IMR-90 (cell line): ENCODE measurements around the gene TPP2. TPM values are rescaled to one million over a fixed set of nuclear protein-coding genes. Genes with fewer than 3 reads are reported as not detected.

ENCODE experiments used
- ATAC-seq: fragments of 200-7000 bp; cut with Tn5 transposase; 2 replicates; pipeline ENCODE4 v1.9.1; 2020; ENCODE audit warnings: low read depth, mild to moderate bottlenecking, moderate library complexity
- BruUV-seq: library from RNA; stranded (reverse); fragments of 400-500 nt; replicated peaks from 2 replicates; lab custom pipeline; 2021; lab: Mats Ljungman, UMichigan
- CTCF ChIA-PET: fragments of 300-600 bp; formaldehyde crosslinking; extraction: SDS; loops from one replicate; lab custom pipeline; 2021; ENCODE audit warnings: antibody characterized with exemption; lab: Yijun Ruan, JAX
- POLR2A ChIA-PET: fragments of 300-600 bp; sonication (Branson Sonifier 250); formaldehyde crosslinking; loops from one replicate; lab custom pipeline; 2022; ENCODE audit warnings: antibody characterized with exemption; ENCODE audit not compliant: unreplicated experiment; lab: Charles Lee
- DNase-seq: peaks from one replicate; pipeline ENCODE4 v3.0.0; 2013
- H2AFZ ChIP-seq: replicated peaks from 2 replicates; pipeline ENCODE3; 2013; ENCODE audit warnings: low read length, mild to moderate bottlenecking; ENCODE audit not compliant: poor library complexity
- H2AK5ac ChIP-seq: 2 replicates; pipeline ENCODE4 v1.6.1; 2013; ENCODE audit warnings: low read depth, low read length, inconsistent platforms
- H2AK9ac ChIP-seq: replicated peaks from 2 replicates; pipeline ENCODE3; 2013; ENCODE audit warnings: mild to moderate bottlenecking, low read depth, low read length, moderate library complexity; ENCODE audit not compliant: poor library complexity
- H2BK120ac ChIP-seq: 2 replicates; pipeline ENCODE4 v1.6.1; 2013; ENCODE audit warnings: low read depth, low read length, inconsistent platforms
- H2BK15ac ChIP-seq: 3 replicates; pipeline ENCODE4 v1.6.1; 2013; ENCODE audit warnings: low read depth, low read length, inconsistent platforms
- H2BK20ac ChIP-seq: 2 replicates; pipeline ENCODE4 v1.6.1; 2013; ENCODE audit warnings: low read depth, mild to moderate bottlenecking, inconsistent platforms, low read length, moderate library complexity
- H2BK5ac ChIP-seq: 2 replicates; pipeline ENCODE4 v1.6.1; 2013; ENCODE audit warnings: mild to moderate bottlenecking, low read depth, low read length, inconsistent platforms; ENCODE audit not compliant: poor library complexity, severe bottlenecking
- H3K14ac ChIP-seq: replicated peaks from 2 replicates; pipeline ENCODE4 v1.6.1; 2013; ENCODE audit warnings: low read depth, low read length, inconsistent platforms
- H3K18ac ChIP-seq: 2 replicates; pipeline ENCODE4 v1.6.1; 2013; ENCODE audit warnings: low read depth, low read length, control low read depth
- H3K23ac ChIP-seq: 2 replicates; pipeline ENCODE4 v1.6.1; 2013; ENCODE audit warnings: low read depth, low read length, inconsistent platforms
- H3K27ac ChIP-seq: 2 replicates; pipeline ENCODE4 v1.5.1; 2013; ENCODE audit warnings: mild to moderate bottlenecking, control low read depth, low read length; ENCODE audit not compliant: insufficient read depth
- H3K27me3 ChIP-seq: 2 replicates; pipeline ENCODE4 v1.6.1; 2013; ENCODE audit warnings: low read length; ENCODE audit not compliant: control insufficient read depth, insufficient read depth
- H3K36me3 ChIP-seq: 2 replicates; pipeline ENCODE4 v1.6.1; 2013; ENCODE audit warnings: low read length, mixed read lengths; ENCODE audit not compliant: control insufficient read depth, insufficient read depth
- H3K4ac ChIP-seq: 2 replicates; pipeline ENCODE4 v1.6.1; 2013; ENCODE audit warnings: low read depth, low read length, inconsistent platforms
- H3K4me1 ChIP-seq: 2 replicates; pipeline ENCODE4 v1.6.1; 2013; ENCODE audit warnings: low read length, mixed read lengths; ENCODE audit not compliant: control insufficient read depth, insufficient read depth
- H3K4me2 ChIP-seq: 2 replicates; pipeline ENCODE4 v1.6.1; 2013; ENCODE audit warnings: low read depth, mild to moderate bottlenecking, control low read depth, low read length, moderate library complexity
- H3K4me3 ChIP-seq: 2 replicates; pipeline ENCODE4 v1.5.1; 2013; ENCODE audit warnings: low read depth, mild to moderate bottlenecking, control low read depth, low read length, moderate library complexity; ENCODE audit not compliant: insufficient read depth
- H3K56ac ChIP-seq: 2 replicates; pipeline ENCODE4 v1.6.1; 2013; ENCODE audit warnings: low read length, inconsistent platforms; ENCODE audit not compliant: insufficient read depth; ENCODE audit errors: extremely low read depth
- H3K79me1 ChIP-seq, 2 experiments: 2 replicates each; pipeline ENCODE4 v1.6.1; 2013; ENCODE audit warnings: low read length in 2 of 2, inconsistent platforms in 1 of 2, low read depth in 1 of 2
- H3K9ac ChIP-seq: 2 replicates; pipeline ENCODE4 v1.6.1; 2013; ENCODE audit warnings: low read depth, low read length, control low read depth
- H3K9me1 ChIP-seq: 2 replicates; pipeline ENCODE4 v1.6.1; 2013; ENCODE audit warnings: low read length, inconsistent platforms; ENCODE audit not compliant: insufficient read depth
- H3K9me3 ChIP-seq: 2 replicates; pipeline ENCODE4 v1.6.1; 2013; ENCODE audit warnings: low read length; ENCODE audit not compliant: control insufficient read depth, insufficient read depth
- H4K20me1 ChIP-seq: 2 replicates; pipeline ENCODE4 v1.6.1; 2013; ENCODE audit warnings: low read length, inconsistent platforms; ENCODE audit not compliant: insufficient read depth
- H4K5ac ChIP-seq: 2 replicates; pipeline ENCODE4 v1.6.1; 2013; ENCODE audit warnings: mild to moderate bottlenecking, low read depth, low read length, control low read depth
- H4K8ac ChIP-seq, 2 experiments: 2 replicates each; pipeline ENCODE4 v1.6.1; 2013; ENCODE audit warnings: low read depth in 2 of 2, low read length in 2 of 2, control low read depth in 1 of 2, inconsistent platforms in 1 of 2
- H4K91ac ChIP-seq: 2 replicates; pipeline ENCODE4 v1.6.1; 2013; ENCODE audit warnings: low read depth, low read length, inconsistent platforms; ENCODE audit not compliant: insufficient read depth
- BHLHE40 ChIP-seq: fragments of 150-350 bp; IDR thresholded peaks from 2 replicates; pipeline ENCODE4 v1.6.1; 2016; ENCODE audit warnings: mild to moderate bottlenecking, low read depth, low read length
- CEBPB ChIP-seq: IDR thresholded peaks from 2 replicates; pipeline ENCODE4 v1.6.1; 2012; ENCODE audit warnings: low read depth, low read length, improper control_type of control experiment
- CHD1 ChIP-seq: IDR thresholded peaks from 2 replicates; pipeline ENCODE4 v1.6.1; 2012; ENCODE audit warnings: low read depth, low read length, improper control_type of control experiment
- CTCF ChIP-seq: conservative IDR thresholded peaks from 2 replicates; pipeline ENCODE4 v1.5.1; 2012; ENCODE audit warnings: mild to moderate bottlenecking, low read depth, low read length, improper control_type of control experiment
- ELK1 ChIP-seq: fragments of 150-350 bp; IDR thresholded peaks from 2 replicates; pipeline ENCODE4 v1.6.1; 2016; ENCODE audit warnings: low read depth, mild to moderate bottlenecking, low read length, moderate library complexity, borderline replicate concordance
- FOS ChIP-seq: fragments of 150-350 bp; IDR thresholded peaks from 2 replicates; pipeline ENCODE4 v1.6.1; 2016; ENCODE audit warnings: low read depth, low read length
- MAFK ChIP-seq: IDR thresholded peaks from 2 replicates; pipeline ENCODE4 v1.6.1; 2012; ENCODE audit warnings: low read depth, low read length, improper control_type of control experiment
- MAZ ChIP-seq: IDR thresholded peaks from 2 replicates; pipeline ENCODE4 v1.6.1; 2012; ENCODE audit warnings: low read depth, mild to moderate bottlenecking, low read length, improper control_type of control experiment, moderate library complexity, borderline replicate concordance
- MXI1 ChIP-seq: IDR thresholded peaks from 2 replicates; pipeline ENCODE4 v1.6.1; 2012; ENCODE audit warnings: low read depth, mild to moderate bottlenecking, low read length, moderate library complexity, borderline replicate concordance
- NFE2L2 ChIP-seq: fragments of 150-350 bp; IDR thresholded peaks from 2 replicates; pipeline ENCODE4 v1.6.1; 2016; ENCODE audit warnings: low read depth, mild to moderate bottlenecking, low read length
- POLR2A ChIP-seq: IDR thresholded peaks from 2 replicates; pipeline ENCODE4 v1.6.1; 2012; ENCODE audit warnings: mild to moderate bottlenecking, low read depth, low read length
- RAD21 ChIP-seq: IDR thresholded peaks from 2 replicates; pipeline ENCODE4 v1.6.1; 2012; ENCODE audit warnings: low read length, improper control_type of control experiment
- RCOR1 ChIP-seq: IDR thresholded peaks from 2 replicates; pipeline ENCODE4 v1.6.1; 2012; ENCODE audit warnings: mild to moderate bottlenecking, low read length, improper control_type of control experiment; ENCODE audit not compliant: insufficient replicate concordance
- RFX5 ChIP-seq: IDR thresholded peaks from 2 replicates; pipeline ENCODE4 v1.8.0; 2012; ENCODE audit warnings: low read depth, mild to moderate bottlenecking, low read length, moderate library complexity
- SMC3 ChIP-seq: fragments of 150-350 bp; IDR thresholded peaks from 2 replicates; pipeline ENCODE4 v1.6.1; 2016; ENCODE audit warnings: low read depth, mild to moderate bottlenecking, antibody characterized with exemption, low read length, moderate library complexity
- USF2 ChIP-seq: fragments of 150-350 bp; IDR thresholded peaks from 2 replicates; pipeline ENCODE4 v1.6.1; 2017; ENCODE audit warnings: mild to moderate bottlenecking, antibody characterized with exemption, low read length, low read depth
- WGBS, 2 experiments: methylation state at CpG; one replicate each; pipeline versions ENCODE4 v1.1.5 to v1.1.7; 2013; ENCODE audit warnings: missing lambda C conversion rate in 2 of 2; ENCODE audit not compliant: insufficient read length in 1 of 2; ENCODE audit errors: extremely low coverage in 2 of 2; 5-methylcytosine and 5-hydroxymethylcytosine counted together
- dilution Hi-C: fragments of 300-500 bp; cut with HindIII; formaldehyde crosslinking; loops from one replicate; pipeline ENCODE4 v1.14.3; 2018; ENCODE audit warnings: low sequenced_read_pairs; ENCODE audit not compliant: unreplicated experiment
- in situ Hi-C: fragments of 300-500 bp; cut with MboI; formaldehyde crosslinking; loops from 3 replicates; pipeline ENCODE4 v1.14.3; 2019; ENCODE audit warnings: low sequenced_read_pairs, inconsistent platforms, mixed read lengths
- intact Hi-C: fragments of 100-400 bp; cut with micrococcal nuclease; formaldehyde crosslinking; loops from 2 replicates; pipeline ENCODE4 v1.10.0; 2022
- polyA plus RNA-seq, 3 experiments: library from polyadenylated mRNA; depleted of rRNA; stranded (reverse); fragments of >200 nt; gene quantifications; 2 replicates each; pipeline ENCODE4 v1.2.3, GENCODE V29; 2012; ENCODE audit warnings: low replicate concordance in 1 of 3
- total RNA-seq: library from RNA; depleted of rRNA; stranded (reverse); fragments of >200 nt; gene quantifications from 2 replicates; pipeline ENCODE4 v1.2.3, GENCODE V29; 2012

Gene TPP2
- total and polyA plus RNA-seq, 2 of the 4 experiments (the other 2 are of a cell fraction) = 27.6 to 52.9 TPM

GRCh38 chr13:102726430-102726829 lies 129.6 kb downstream of the TPP2 start:
- POLR2A ChIA-PET = no interaction called here
- Histone ChIP-seq H3K18ac (no peak overlapping the region), H2BK5ac (no peak overlapping the region), H3K4me1 (no peaks in the 10 kb centered on the region), H2AFZ (no peak overlapping the region), H4K5ac (no peak overlapping the region), H3K4ac (no peak overlapping the region), H4K20me1 (no peaks in the 10 kb centered on the region), H2BK20ac (no peak overlapping the region), H2AK9ac (no peak overlapping the region), H3K14ac (no peak overlapping the region), H3K9ac (no peak overlapping the region), H3K79me1 (no peaks in the 10 kb centered on the region), H4K8ac (no peak overlapping the region), H3K36me3 (no peaks in the 10 kb centered on the region), H2AK5ac (no peak overlapping the region), H3K23ac (no peak overlapping the region), H3K9me1 (no peaks in the 10 kb centered on the region), H3K27me3 (peaks cover 6% of the 10 kb centered on the region; the same call in 1 of the 2 replicates), H3K27ac (no peak overlapping the region), H2BK120ac (no peak overlapping the region), H4K91ac (no peak overlapping the region), H3K9me3 (no peaks in the 10 kb centered on the region), H3K56ac (no peak overlapping the region), H3K4me2 (no peak overlapping the region), H3K4me3 (no peak overlapping the region), H2BK15ac (no peak overlapping the region)
- intact Hi-C loops = loop anchor here (5.0 kb wide), 1 partner anchor 129 kb away; the partner anchor contains the start of gene TPP2
- WGBS, 2 experiments = no CpG with 5 or more reads among the region's 2 CpGs
- in situ Hi-C loops = no loop called here
- dilution Hi-C loops = no loop called here
- ATAC-seq (no peak), DNase-seq (no peak)
- no TSS peak for BruUV-seq
- CTCF ChIA-PET = interaction anchor here (1.6 kb wide), 1 partner anchor 10 kb away, joined by 3 read pairs; no protein-coding TSS in a partner anchor
- TF ChIP-seq RAD21 (no peak), USF2 (no peak), MAFK (no peak), CHD1 (no peak), MAZ (no peak), FOS (no peak), SMC3 (no peak), MXI1 (no peak), CTCF (no peak), BHLHE40 (no peak), ELK1 (no peak), RFX5 (no peak), CEBPB (no peak), NFE2L2 (no peak), POLR2A (no peak), RCOR1 (no peak)
